ENCODE results near the gene RTEL1.

GRCh38 chr20:63694584-63695423 lies 36.7 kb downstream of the RTEL1 start:
- TF ChIP-seq CTCF (IDR thresholded peaks at IDR 0.05; ENCODE audit: low read length), result no peak
- TF ChIP-seq EZH2 (IDR thresholded peaks at IDR 0.05; ENCODE audit: borderline replicate concordance, low read length), result no peak
